ENCODE measurements around the gene PLCH2.
"Not testable (repeated sequence)": the region's sequence is repeated elsewhere in the genome, so short reads cannot be mapped to it uniquely, and the experiment has no call there.

Gene PLCH2

GRCh38 chr1:2452201-2452931 is 23.7 kb upstream of the PLCH2 start:
- in situ Hi-C loops (cut with MboI; ENCODE audit: low pct_unique_long_range_greater_than_20kb, low sequenced_read_pairs, unreplicated experiment) = no loop called here
- TF ChIP-seq, protein P1, sequence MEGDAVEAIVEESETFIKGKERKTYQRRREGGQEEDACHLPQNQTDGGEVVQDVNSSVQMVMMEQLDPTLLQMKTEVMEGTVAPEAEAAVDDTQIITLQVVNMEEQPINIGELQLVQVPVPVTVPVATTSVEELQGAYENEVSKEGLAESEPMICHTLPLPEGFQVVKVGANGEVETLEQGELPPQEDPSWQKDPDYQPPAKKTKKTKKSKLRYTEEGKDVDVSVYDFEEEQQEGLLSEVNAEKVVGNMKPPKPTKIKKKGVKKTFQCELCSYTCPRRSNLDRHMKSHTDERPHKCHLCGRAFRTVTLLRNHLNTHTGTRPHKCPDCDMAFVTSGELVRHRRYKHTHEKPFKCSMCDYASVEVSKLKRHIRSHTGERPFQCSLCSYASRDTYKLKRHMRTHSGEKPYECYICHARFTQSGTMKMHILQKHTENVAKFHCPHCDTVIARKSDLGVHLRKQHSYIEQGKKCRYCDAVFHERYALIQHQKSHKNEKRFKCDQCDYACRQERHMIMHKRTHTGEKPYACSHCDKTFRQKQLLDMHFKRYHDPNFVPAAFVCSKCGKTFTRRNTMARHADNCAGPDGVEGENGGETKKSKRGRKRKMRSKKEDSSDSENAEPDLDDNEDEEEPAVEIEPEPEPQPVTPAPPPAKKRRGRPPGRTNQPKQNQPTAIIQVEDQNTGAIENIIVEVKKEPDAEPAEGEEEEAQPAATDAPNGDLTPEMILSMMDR (IDR thresholded peaks at IDR 0.05; ENCODE audit: extremely low read depth, insufficient read depth, missing control alignments) = no peak
- no peak for DNase-seq (ENCODE audit: low spot score)

- TF ChIP-seq, protein P1 (IDR thresholded peaks at IDR 0.05; ENCODE audit: extremely low read depth, insufficient read depth, missing control alignments) = no peak
- in situ Hi-C loops (cut with MboI; ENCODE audit: low pct_unique_long_range_greater_than_20kb, low sequenced_read_pairs, unreplicated experiment) = no loop called here
- DNase-seq (ENCODE audit: low spot score) = no peak
Measured at GRCh38 chr1:2452932-2453315, 23.2 kb upstream of the PLCH2 start.

GRCh38 chr1:2454227-2454626 is 21.9 kb upstream of the PLCH2 start:
- in situ Hi-C loops (cut with MboI; ENCODE audit: low pct_unique_long_range_greater_than_20kb, low sequenced_read_pairs, unreplicated experiment) = no loop called here
- TF ChIP-seq, protein P1 (IDR thresholded peaks at IDR 0.05; ENCODE audit: extremely low read depth, insufficient read depth, missing control alignments) = no peak
- no peak for DNase-seq (ENCODE audit: low spot score)

DNA sequence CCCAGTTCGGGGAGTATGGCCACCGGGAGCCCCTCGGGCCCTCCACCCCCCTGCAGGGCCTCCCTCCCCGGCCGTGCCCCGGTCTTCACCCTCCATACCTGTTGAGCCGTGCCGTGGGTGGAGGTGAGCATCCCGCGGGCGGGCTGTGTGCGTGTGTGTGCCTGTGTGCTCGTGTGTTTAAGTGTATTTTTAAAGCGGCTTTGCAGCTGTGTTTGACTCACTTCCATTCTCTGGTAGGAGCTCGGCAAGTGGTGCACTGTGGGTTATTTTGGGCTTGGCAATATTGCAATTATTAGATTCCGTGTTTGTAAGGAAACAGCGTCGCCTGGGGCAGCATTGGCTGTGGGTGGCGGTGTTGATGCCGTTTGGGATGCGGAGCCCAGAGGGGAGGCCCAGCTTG is 20.3 kb upstream of the PLCH2 start:
- TF ChIP-seq, protein P1 (IDR thresholded peaks at IDR 0.05; ENCODE audit: extremely low read depth, insufficient read depth, missing control alignments) = no peak

DNA sequence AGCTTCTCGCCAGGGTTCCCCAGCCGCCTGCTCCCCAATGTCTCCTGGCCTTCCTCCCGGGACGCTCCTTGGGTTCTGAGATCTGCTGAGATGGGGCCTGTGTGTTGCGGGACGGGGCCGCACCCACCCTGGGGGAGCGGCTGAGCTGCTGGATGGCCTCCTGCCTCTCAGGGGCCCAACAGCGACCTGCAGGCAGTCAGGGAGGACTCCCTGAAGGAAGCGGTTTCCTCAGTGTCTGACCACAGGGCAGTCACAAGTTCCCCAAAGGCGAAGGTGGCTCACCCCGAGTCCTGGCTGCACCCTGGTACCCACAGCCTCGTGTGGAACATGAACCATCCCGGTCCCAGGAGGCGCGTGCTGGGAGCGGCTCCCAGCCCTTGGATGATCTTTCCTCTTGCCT is 18.6 kb upstream of the PLCH2 start:
- in situ Hi-C loops (cut with MboI; ENCODE audit: low pct_unique_long_range_greater_than_20kb, low sequenced_read_pairs, unreplicated experiment) = no loop called here
- no peak for DNase-seq (ENCODE audit: low spot score)
- TF ChIP-seq, protein P1 (IDR thresholded peaks at IDR 0.05; ENCODE audit: extremely low read depth, insufficient read depth, missing control alignments) = no peak

More for the DNA sequence above, 20.3 kb upstream of the PLCH2 start:
- no peak for DNase-seq (ENCODE audit: low spot score)
- in situ Hi-C loops (cut with MboI; ENCODE audit: low pct_unique_long_range_greater_than_20kb, low sequenced_read_pairs, unreplicated experiment) = no loop called here

- DNase-seq (ENCODE audit: low spot score) = no peak
- in situ Hi-C loops (cut with MboI; ENCODE audit: low pct_unique_long_range_greater_than_20kb, low sequenced_read_pairs, unreplicated experiment) = no loop called here
- TF ChIP-seq, protein P1 (IDR thresholded peaks at IDR 0.05; ENCODE audit: extremely low read depth, insufficient read depth, missing control alignments) = no peak
Measured at GRCh38 chr1:2458687-2459086, 17.4 kb upstream of the PLCH2 start.

DNA sequence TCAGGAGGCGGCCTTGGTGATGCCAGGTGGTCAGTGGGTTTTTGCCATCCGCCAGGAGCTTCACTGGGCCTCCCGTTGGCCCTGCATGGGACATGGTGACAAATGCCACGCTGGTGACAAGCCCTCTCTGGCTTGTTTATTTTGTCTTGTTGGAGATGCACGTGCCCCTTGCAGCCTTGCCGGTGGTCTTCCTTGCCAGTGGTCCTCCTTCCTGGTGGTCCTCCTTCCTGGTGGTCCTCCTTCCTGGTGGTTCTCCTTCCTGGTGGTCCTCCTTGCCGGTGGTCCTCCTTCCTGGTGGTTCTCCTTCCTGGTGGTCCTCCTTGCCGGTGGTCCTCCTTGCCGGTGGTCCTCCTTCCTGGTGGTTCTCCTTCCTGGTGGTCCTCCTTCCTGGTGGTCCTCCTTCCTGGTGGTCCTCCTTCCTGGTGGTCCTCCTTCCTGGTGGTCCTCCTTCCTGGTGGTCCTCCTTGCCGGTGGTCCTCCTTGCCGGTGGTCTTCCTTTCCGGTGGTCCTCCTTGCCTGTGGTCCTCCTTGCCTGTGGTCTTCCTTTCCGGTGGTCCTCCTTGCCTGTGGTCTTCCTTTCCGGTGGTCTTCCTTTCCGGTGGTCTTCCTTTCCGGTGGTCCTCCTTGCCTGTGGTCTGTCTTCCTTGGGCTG is 16.9 kb upstream of the PLCH2 start:
- in situ Hi-C loops (cut with MboI; ENCODE audit: low pct_unique_long_range_greater_than_20kb, low sequenced_read_pairs, unreplicated experiment); DNase-seq (ENCODE audit: low spot score): not testable (repeated sequence)

Data from GM13977 (cell line).